GM12878 (cell line): ENCODE results near the gene EPS8. TPM values are rescaled to one million over a fixed set of nuclear protein-coding genes. Genes with fewer than 3 reads are reported as not detected.

Experiments
- ATAC-seq: fragments of 200-7000 bp; cut with Tn5 transposase; 3 replicates; pipeline ENCODE4 v1.9.1; 2020; ENCODE audit warnings: mild to moderate bottlenecking, moderate library complexity
- BruUV-seq: library from RNA; stranded (reverse); fragments of 400-500 nt; replicated peaks from 2 replicates; lab custom pipeline; 2021; lab: Mats Ljungman, UMichigan
- CTCF ChIA-PET: fragments of 300-600 bp; sonication (Branson Sonifier 250); formaldehyde crosslinking; extraction: SDS; loops from one replicate; lab custom pipeline; 2021; ENCODE audit warnings: inconsistent platforms; lab: Yijun Ruan, JAX
- POLR2A ChIA-PET: fragments of 350-600 bp; formaldehyde crosslinking; extraction: SDS; loops from one replicate; lab custom pipeline; 2021; ENCODE audit warnings: inconsistent platforms; lab: Charles Lee
- RAD21 ChIA-PET: fragments of 300-600 bp; sonication (Branson Sonifier 250); formaldehyde crosslinking; loops from one replicate; lab custom pipeline; 2023; ENCODE audit warnings: antibody characterized with exemption; ENCODE audit not compliant: unreplicated experiment; lab: Charles Lee
- SMC1A ChIA-PET: fragments of 300-600 bp; sonication (Branson Sonifier 250); formaldehyde crosslinking; loops from one replicate; lab custom pipeline; 2023; ENCODE audit not compliant: unreplicated experiment, uncharacterized antibody; lab: Charles Lee
- DNase-seq: peaks from one replicate; pipeline ENCODE4 v3.0.0-alpha.2; 2011; ENCODE audit warnings: low read depth, low spot score
- FAIRE-seq: peaks from 3 replicates; lab custom pipeline; 2011; peaks lifted over from hg19 to GRCh38; lab: Jason Lieb, UNC
- H2AFZ ChIP-seq: 2 replicates; pipeline ENCODE4 v1.6.0; 2011; ENCODE audit warnings: low read depth, low read length, control low read depth; ENCODE audit not compliant: control insufficient read depth
- H3K27ac ChIP-seq: 2 replicates; pipeline ENCODE4 v1.5.1; 2011; ENCODE audit warnings: control low read depth; ENCODE audit not compliant: control insufficient read depth, insufficient read depth
- H3K27me3 ChIP-seq, 2 experiments: replicated peaks in 1 of 2; 2 replicates each; pipeline versions ENCODE4 v1.6.0 to v1.6.1; 2011; ENCODE audit warnings: low read length in 1 of 2; ENCODE audit not compliant: control insufficient read depth in 2 of 2, insufficient read depth in 2 of 2
- H3K36me3 ChIP-seq, 2 experiments: 2 replicates each; pipeline ENCODE4 v1.5.1; 2011; ENCODE audit warnings: low read length in 1 of 2; ENCODE audit not compliant: control insufficient read depth in 2 of 2, insufficient read depth in 2 of 2
- H3K4me1 ChIP-seq: 2 replicates; pipeline ENCODE4 v1.6.1; 2011; ENCODE audit warnings: mild to moderate bottlenecking, low read length, moderate library complexity, mixed read lengths; ENCODE audit not compliant: control insufficient read depth, insufficient read depth
- H3K4me2 ChIP-seq: 2 replicates; pipeline ENCODE4 v1.6.0; 2011; ENCODE audit warnings: control low read depth; ENCODE audit not compliant: control insufficient read depth, insufficient read depth
- H3K4me3 ChIP-seq: fragments of 200-600 bp; sonication (generic); 2 replicates; pipeline ENCODE4 v1.5.1; 2016
- H3K79me2 ChIP-seq: 2 replicates; pipeline ENCODE4 v1.6.0; 2011; ENCODE audit warnings: low read length; ENCODE audit not compliant: control insufficient read depth, insufficient read depth
- H3K9ac ChIP-seq: 2 replicates; pipeline ENCODE4 v1.8.0; 2011; ENCODE audit warnings: low read length, control low read depth, mixed read lengths; ENCODE audit not compliant: control insufficient read depth, insufficient read depth
- H3K9me3 ChIP-seq: replicated peaks from 3 replicates; pipeline ENCODE4 v1.5.1; 2011; ENCODE audit warnings: mild to moderate bottlenecking, low read length; ENCODE audit not compliant: control insufficient read depth, insufficient read depth
- H4K20me1 ChIP-seq: 2 replicates; pipeline ENCODE4 v1.6.0; 2011; ENCODE audit not compliant: control insufficient read depth, insufficient read depth
- ETV6 ChIP-seq, 2 experiments: fragments of 450-650 bp in 1 of 2; IDR thresholded peaks in 1 of 2; conservative IDR thresholded peaks in 1 of 2; 2 replicates each; pipeline ENCODE4 v1.6.1; 2014; ENCODE audit warnings: antibody characterized with exemption in 1 of 2, borderline replicate concordance in 1 of 2, low read depth in 1 of 2, mild to moderate bottlenecking in 1 of 2, moderate library complexity in 1 of 2
- MEF2A ChIP-seq: IDR thresholded peaks from 2 replicates; pipeline ENCODE4 v1.6.1; 2011; ENCODE audit warnings: low read depth, mild to moderate bottlenecking, low read length, moderate library complexity; ENCODE audit not compliant: insufficient read depth
- NRF1 ChIP-seq: conservative IDR thresholded peaks from 2 replicates; pipeline ENCODE4 v1.6.1; 2011; ENCODE audit warnings: mild to moderate bottlenecking, low read depth, low read length, improper control_type of control experiment
- SPI1 ChIP-seq: IDR thresholded peaks from 2 replicates; pipeline ENCODE4 v1.6.1; 2011; ENCODE audit warnings: low read depth, mild to moderate bottlenecking, low read length, moderate library complexity, borderline replicate concordance; ENCODE audit not compliant: insufficient read depth
- TARDBP ChIP-seq: IDR thresholded peaks from 2 replicates; pipeline ENCODE4 v1.6.1; 2016; ENCODE audit warnings: borderline replicate concordance
- WGBS: methylation state at CpG from one replicate; pipeline ENCODE4 v1.1.6; 2016; ENCODE audit warnings: low lambda C conversion rate; ENCODE audit not compliant: insufficient replicate concordance, insufficient coverage; ENCODE audit errors: missing lambda C conversion rate; 5-methylcytosine and 5-hydroxymethylcytosine counted together
- in situ Hi-C: fragments of 300-500 bp; cut with MboI; formaldehyde crosslinking; loops from 9 replicates; pipeline ENCODE4 v1.14.3; 2018; ENCODE audit warnings: mixed read lengths
- intact Hi-C: fragments of 100-400 bp; cut with micrococcal nuclease; formaldehyde crosslinking; loops from one replicate; pipeline ENCODE4 v1.14.2; 2022; ENCODE audit not compliant: unreplicated experiment
- polyA plus RNA-seq, 11 experiments: library from polyadenylated mRNA; depleted of rRNA in 4 of 11; unstranded in 6 of 11; stranded (reverse) in 5 of 11; fragments of >200 nt; fragmentation: Nextera tagmentation in 4 of 11; fragmentation: Illumina TruSeq in 1 of 11; extraction: Ambion mirVana in 4 of 11; extraction: Trizol in 1 of 11; gene quantifications; 1 replicate in 1 of 11; 2 replicates in 10 of 11; pipeline versions ENCODE4 v1.2.1 to v1.2.3, GENCODE V29; 2011 to 2016; ENCODE audit warnings: inconsistent platforms in 2 of 11, missing spikeins in 2 of 11, low read depth in 1 of 11
- total RNA-seq, 4 experiments: library from RNA; depleted of rRNA in 3 of 4; stranded (reverse); fragments of >200 nt in 3 of 4; fragmentation: Illumina TruSeq in 1 of 4; extraction: Trizol in 1 of 4; gene quantifications; 2 replicates each; pipeline versions ENCODE4 v1.2.1 to v1.2.3, GENCODE V29; 2013 to 2021

Gene EPS8
- total and polyA plus RNA-seq, 10 of the 15 experiments (the other 5 are each of a cell fraction or from before 2014, with no cell fraction given): 1.3 to 127 (median 3.4) TPM

DNA sequence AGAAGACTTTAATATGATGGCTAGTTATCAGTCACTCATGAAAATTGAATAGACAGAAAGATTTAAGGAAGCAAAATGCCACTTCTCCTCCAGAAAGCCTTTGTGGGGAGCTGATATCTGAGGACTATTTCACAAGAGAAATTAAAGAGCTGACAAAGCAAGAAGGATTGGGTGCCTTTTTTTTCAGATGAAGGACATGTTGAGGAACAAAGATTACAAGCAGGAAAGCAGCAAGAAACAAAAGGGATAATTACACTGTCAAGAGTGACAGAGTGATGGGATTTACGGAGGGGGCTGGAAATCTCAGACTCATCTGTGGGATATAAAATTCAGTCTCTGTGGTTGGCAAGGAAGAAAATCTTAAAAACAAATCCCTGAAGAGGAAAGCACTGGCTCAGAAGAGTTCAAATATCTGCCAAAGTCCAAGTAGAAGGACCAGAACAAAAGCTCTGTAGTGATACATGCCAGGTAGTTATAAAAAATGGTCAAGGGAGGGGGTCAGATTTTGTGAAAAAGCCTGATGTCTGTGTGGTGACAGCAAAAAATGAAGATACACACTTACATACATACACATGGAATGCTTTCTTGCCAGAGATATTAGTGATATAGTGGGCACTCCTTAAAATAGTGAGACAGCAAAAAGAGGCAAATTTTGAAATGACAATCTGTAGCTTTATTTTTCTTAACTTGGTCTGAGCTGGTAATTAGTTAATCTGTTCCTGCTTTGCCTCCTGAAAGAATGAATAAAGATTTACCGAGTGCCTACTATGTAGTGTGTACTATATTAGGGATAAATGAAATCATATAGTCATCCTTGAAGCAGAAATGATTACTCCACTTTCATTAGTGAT is 62.9 kb downstream of the EPS8 start (continued):
- TF ChIP-seq SPI1: no peak
- TF ChIP-seq TARDBP: no peak

DNA sequence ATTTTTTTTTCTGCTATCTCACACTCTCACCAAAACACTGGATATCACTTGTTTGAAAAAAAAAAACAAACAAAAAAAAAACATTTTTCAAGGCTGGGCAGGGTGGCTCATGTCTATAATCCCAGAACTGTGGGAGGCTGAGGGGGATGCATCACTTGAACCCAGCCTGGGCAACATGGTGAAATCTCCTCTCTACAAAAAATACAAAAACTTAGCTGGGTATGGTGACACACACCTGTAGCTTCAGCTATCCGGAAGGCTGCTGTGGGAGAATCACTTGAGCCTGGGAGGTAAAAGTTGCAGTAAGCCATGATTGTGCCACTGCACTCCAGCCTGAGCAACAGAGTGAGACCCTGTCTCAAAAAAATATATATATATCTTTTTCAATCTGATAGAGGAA is 66.2 kb downstream of the EPS8 start:
- ATAC-seq: no peak
- WGBS: 100% methylated on average over 1 of the region's 1 CpG
- intact Hi-C loops (no loop called here), in situ Hi-C loops (no loop called here)
- Histone ChIP-seq H4K20me1 (no peaks in the 10 kb centered on the region), H3K4me2 (no peak overlapping the region), H3K4me3 (no peak overlapping the region), H3K79me2 (no peaks in the 10 kb centered on the region), H2AFZ (no peak overlapping the region), H3K27ac (no peak overlapping the region), H3K27me3 (no peaks in the 10 kb centered on the region), H3K9me3 (no peaks in the 10 kb centered on the region), H3K36me3 (no peaks in the 10 kb centered on the region), H3K4me1 (no peaks in the 10 kb centered on the region), H3K9ac (no peak overlapping the region)
- SMC1A ChIA-PET: interaction anchor here (0.6 to 5.3 kb wide), 5 partner anchors 8 to 74 kb away, joined by 3 to 30 read pairs (median 3); no protein-coding TSS in a partner anchor
- CTCF ChIA-PET: no interaction called here
- RAD21 ChIA-PET: interaction anchor here (1.2 kb wide), 1 partner anchor 39 kb away, joined by 5 read pairs; no protein-coding TSS in a partner anchor
- DNase-seq: no peak
- no peak for TF ChIP-seq MEF2A
- no peak for TF ChIP-seq ETV6 (conservative IDR thresholded peaks at IDR 0.05 in 1 of 2, IDR thresholded peaks at IDR 0.05 in 1 of 2; ENCODE audit: borderline replicate concordance in 1 of 2, low read depth in 1 of 2)
- no peak for TF ChIP-seq NRF1
- POLR2A ChIA-PET: no interaction called here
- no peak for FAIRE-seq
- BruUV-seq: no TSS peak
